ENCODE measurements around the gene QKI. TPM values are rescaled to one million over a fixed set of nuclear protein-coding genes. Genes with fewer than 3 reads are reported as not detected.

The QKI gene
- total RNA-seq, 8 experiments from 2014 or later = 67.5 to 316 (median 142) TPM

GRCh38 chr6:163406830-163407229 lies 7.7 kb upstream of the QKI start:
- no peak for ATAC-seq (replicated peaks in 6 of 8)
- H3K4me3 ChIP-seq = no peak overlapping the region
- H3K4me1 ChIP-seq (replicated peaks in 1 of 2) = peaks cover 29% of the 10 kb centered on the region in 2 donors
- H3K27ac ChIP-seq = no peak overlapping the region
- 92 to 100% (median 100%) methylated on average over 1 to 2 of the region's 2 CpGs; no CpG with 5 or more reads in 5 of the 10 experiments for WGBS, 10 experiments
- in situ Hi-C loops (cut with MboI; ENCODE audit: low pct_unique_long_range_greater_than_20kb in 2 of 9, low sequenced_read_pairs in 9 of 9, unreplicated experiment in 9 of 9) = loop anchor here in 5 of 9 experiments (25.0 kb wide), 5 partner anchors 220 to 1995 kb away; no protein-coding TSS in a partner anchor

DNA sequence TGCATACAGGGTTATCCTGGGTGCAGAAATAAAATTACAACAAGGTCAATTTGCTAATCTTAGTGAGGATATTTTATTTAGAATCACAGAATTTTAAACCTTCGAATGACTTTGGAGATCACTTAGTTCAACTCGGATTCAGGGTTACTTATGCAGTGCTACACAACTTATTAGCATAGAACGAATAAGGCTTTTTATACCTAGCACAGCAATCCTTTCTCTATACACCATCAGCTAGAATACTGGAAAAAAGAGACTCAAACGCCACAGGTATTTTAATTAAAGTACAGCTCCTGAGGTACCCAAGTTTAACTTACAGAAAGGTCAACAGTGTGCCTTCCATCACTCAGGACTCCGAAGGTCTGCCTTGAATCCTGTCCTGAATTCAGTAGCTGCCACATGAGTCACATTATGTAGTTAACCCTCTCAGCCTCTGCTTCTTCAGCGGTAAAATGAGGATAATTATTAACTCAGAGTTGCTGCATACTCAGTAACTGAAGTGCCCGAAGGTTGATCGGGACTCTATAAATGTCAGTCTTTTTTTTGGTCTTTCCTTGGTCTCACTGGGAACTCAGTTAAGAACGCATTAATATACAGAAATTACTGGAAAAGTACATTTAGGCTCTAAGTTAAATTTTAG lies 6.0 kb upstream of the QKI start:
- Histone ChIP-seq H3K27ac (no peak overlapping the region), H3K4me1 (replicated peaks in 1 of 2) (peaks cover 20 to 25% of the 10 kb centered on the region in 2 donors), H3K4me3 (no peak overlapping the region)
- WGBS, 10 experiments = 37 to 98% (median 82%) methylated on average over 1 to 9 of the region's 9 CpGs
- ATAC-seq (replicated peaks in 6 of 8) = no peak
- in situ Hi-C loops (cut with MboI; ENCODE audit: low pct_unique_long_range_greater_than_20kb in 2 of 9, low sequenced_read_pairs in 9 of 9, unreplicated experiment in 9 of 9) = loop anchor here in 5 of 9 experiments (25.0 kb wide), 5 partner anchors 221 to 1996 kb away; no protein-coding TSS in a partner anchor

GRCh38 chr6:163409712-163410111 lies 4.8 kb upstream of the QKI start:
- no peak for ATAC-seq (replicated peaks in 6 of 8)

DNA sequence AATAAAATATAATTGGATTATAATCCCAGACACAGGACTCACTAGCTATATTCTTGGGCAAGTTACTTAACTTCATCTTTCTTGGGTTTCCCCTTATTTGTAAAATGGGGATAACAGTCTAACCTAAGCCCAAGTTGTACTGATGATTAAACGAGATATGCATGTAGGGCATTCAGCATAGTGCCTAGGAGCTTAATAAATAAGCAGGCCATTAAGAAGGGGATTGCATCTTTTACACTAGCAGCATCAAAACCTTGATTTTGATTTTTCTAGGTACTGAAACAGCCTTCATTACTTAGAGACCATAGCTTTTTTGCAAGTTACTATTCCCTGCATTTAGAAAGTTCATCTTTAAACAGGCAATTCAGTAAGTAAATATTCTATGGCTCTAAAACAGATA lies 2.2 kb upstream of the QKI start:
- H3K27ac ChIP-seq = peak overlapping the region; percentile 92 to 99

More at GRCh38 chr6:163409712-163410111, 4.8 kb upstream of the QKI start:
- Histone ChIP-seq H3K27ac (no peak overlapping the region), H3K4me3 (no peak overlapping the region), H3K4me1 (replicated peaks in 1 of 2) (peaks cover 20 to 21% of the 10 kb centered on the region in 2 donors)
- in situ Hi-C loops (cut with MboI; ENCODE audit: low pct_unique_long_range_greater_than_20kb in 2 of 9, low sequenced_read_pairs in 9 of 9, unreplicated experiment in 9 of 9) = loop anchor here in 5 of 9 experiments (25.0 kb wide), 5 partner anchors 222 to 1997 kb away; no protein-coding TSS in a partner anchor
- WGBS, 10 experiments = 20 to 100% (median 82%) methylated on average over 1 to 7 of the region's 12 CpGs; no CpG with 5 or more reads in 1 of the 10 experiments

GRCh38 chr6:163412801-163413344 lies 1.6 kb upstream of the QKI start:
- Histone ChIP-seq H3K4me1 (replicated peaks in 1 of 2) (peaks cover 0 to 4% of the 10 kb centered on the region in 2 donors), H3K27ac (peak overlapping the region; percentile 92 to 99), H3K4me3 (peak overlapping the region; percentile 45 to 85 (median 74))
- no peak for ATAC-seq (replicated peaks in 6 of 8)
- in situ Hi-C loops (cut with MboI; ENCODE audit: low pct_unique_long_range_greater_than_20kb in 2 of 9, low sequenced_read_pairs in 9 of 9, unreplicated experiment in 9 of 9) = loop anchor here in 5 of 9 experiments (25.0 kb wide), 5 partner anchors 226 to 2001 kb away; no protein-coding TSS in a partner anchor
- 0 to 3% (median 0%) methylated on average over 5 to 14 of the region's 14 CpGs for WGBS, 10 experiments

More for the DNA sequence above, 2.2 kb upstream of the QKI start:
- Histone ChIP-seq H3K4me1 (replicated peaks in 1 of 2) (peaks cover 0 to 4% of the 10 kb centered on the region in 2 donors), H3K4me3 (peak overlapping the region; percentile 45 to 85 (median 74))
- in situ Hi-C loops (cut with MboI; ENCODE audit: low pct_unique_long_range_greater_than_20kb in 2 of 9, low sequenced_read_pairs in 9 of 9, unreplicated experiment in 9 of 9) = loop anchor here in 5 of 9 experiments (25.0 kb wide), 5 partner anchors 225 to 2000 kb away; no protein-coding TSS in a partner anchor
- no peak for ATAC-seq (replicated peaks in 6 of 8)
- WGBS, 10 experiments = 0 to 100% (median 14%) methylated on average over 1 of the region's 1 CpG; no CpG with 5 or more reads in 4 of the 10 experiments

- in situ Hi-C loops (cut with MboI; ENCODE audit: low pct_unique_long_range_greater_than_20kb in 2 of 9, low sequenced_read_pairs in 9 of 9, unreplicated experiment in 9 of 9) = loop anchor here in 5 of 9 experiments (25.0 kb wide), 5 partner anchors 226 to 2001 kb away; no protein-coding TSS in a partner anchor
- 0 to 7% (median 1%) methylated on average over 3 to 21 of the region's 109 CpGs; no CpG with 5 or more reads in 6 of the 10 experiments for WGBS, 10 experiments
- Histone ChIP-seq H3K4me1 (replicated peaks in 1 of 2) (peaks cover 0 to 4% of the 10 kb centered on the region in 2 donors), H3K27ac (peak overlapping the region; percentile 92 to 99), H3K4me3 (peak overlapping the region; percentile 45 to 85 (median 74))
- ATAC-seq (replicated peaks in 6 of 8) = peak; percentile 38 to 76 (median 70)
Measured at GRCh38 chr6:163413345-163414116, 987 bp upstream of the QKI start.

- in situ Hi-C loops (cut with MboI; ENCODE audit: low pct_unique_long_range_greater_than_20kb in 2 of 9, low sequenced_read_pairs in 9 of 9, unreplicated experiment in 9 of 9) = loop anchor here in 5 of 9 experiments (25.0 kb wide), 5 partner anchors 228 to 2003 kb away; no protein-coding TSS in a partner anchor
- H3K4me3 ChIP-seq = peak overlapping the region; percentile 45 to 85 (median 74)
- H3K4me1 ChIP-seq (replicated peaks in 1 of 2) = peaks cover 2 to 4% of the 10 kb centered on the region in 2 donors
- WGBS, 10 experiments = 0% methylated on average over 1 to 3 of the region's 94 CpGs; no CpG with 5 or more reads in 8 of the 10 experiments
- peak in 4 of 8 experiments; percentile 20 to 33 (median 26) for ATAC-seq (replicated peaks in 6 of 8)
- H3K27ac ChIP-seq = peak overlapping the region; percentile 92 to 99
Measured at GRCh38 chr6:163414946-163415619, 565 bp downstream of the QKI start.

DNA sequence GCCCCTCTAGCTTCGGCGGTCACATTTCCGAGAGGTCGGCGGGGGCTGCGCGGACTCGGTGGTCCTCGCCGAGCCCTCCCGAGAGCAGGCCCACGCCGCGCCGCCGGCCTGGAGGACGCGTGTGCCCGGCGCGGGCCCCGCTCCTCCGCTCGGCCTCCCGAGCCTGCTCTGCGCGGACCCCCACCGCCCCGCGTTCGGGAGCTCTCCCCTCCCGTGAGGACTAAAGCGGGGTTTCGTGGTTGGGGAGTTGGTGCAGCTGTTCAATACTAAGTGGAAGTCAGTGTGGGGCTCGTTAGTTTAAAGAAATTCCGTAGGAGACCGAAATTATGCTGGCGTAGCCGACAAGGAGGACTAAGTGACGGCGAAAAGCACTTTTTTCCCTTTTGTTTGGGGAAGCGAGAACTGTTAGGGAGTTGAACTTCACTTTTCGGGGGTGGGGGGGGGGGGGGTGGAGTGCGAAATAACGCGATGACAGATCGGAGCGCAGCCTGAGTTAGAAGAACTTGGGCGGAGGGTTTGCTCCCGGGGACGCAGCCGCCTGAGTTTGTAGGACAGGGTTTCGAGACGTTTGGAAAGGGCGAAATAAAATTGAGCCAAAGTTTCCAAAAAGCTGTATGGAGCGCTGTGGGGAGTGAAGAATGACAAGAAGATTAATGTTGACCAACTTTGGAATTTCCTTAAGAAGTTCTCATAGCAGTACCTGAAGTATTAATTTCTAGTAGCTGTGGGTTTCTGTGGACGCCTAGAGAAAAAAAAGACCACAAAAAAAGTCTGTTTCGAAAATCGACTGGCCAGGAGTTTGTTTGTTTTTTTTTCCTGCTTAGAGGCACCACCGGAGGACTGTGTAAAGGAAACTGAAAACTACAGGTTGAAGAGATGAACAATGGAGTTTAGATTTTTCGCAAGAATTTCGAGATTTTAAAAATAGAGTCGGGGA lies 1.4 kb downstream of the QKI start:
- in situ Hi-C loops (cut with MboI; ENCODE audit: low pct_unique_long_range_greater_than_20kb in 2 of 9, low sequenced_read_pairs in 9 of 9, unreplicated experiment in 9 of 9) = loop anchor here in 5 of 9 experiments (25.0 kb wide), 5 partner anchors 229 to 2004 kb away; no protein-coding TSS in a partner anchor
- ATAC-seq (replicated peaks in 6 of 8) = no peak
- Histone ChIP-seq H3K4me3 (peak overlapping the region; percentile 45 to 85 (median 74)), H3K4me1 (replicated peaks in 1 of 2) (peaks cover 5 to 10% of the 10 kb centered on the region in 2 donors), H3K27ac (peak overlapping the region; percentile 92 to 99)
- 0 to 5% (median 0%) methylated on average over 8 to 14 of the region's 63 CpGs for WGBS, 10 experiments

DNA sequence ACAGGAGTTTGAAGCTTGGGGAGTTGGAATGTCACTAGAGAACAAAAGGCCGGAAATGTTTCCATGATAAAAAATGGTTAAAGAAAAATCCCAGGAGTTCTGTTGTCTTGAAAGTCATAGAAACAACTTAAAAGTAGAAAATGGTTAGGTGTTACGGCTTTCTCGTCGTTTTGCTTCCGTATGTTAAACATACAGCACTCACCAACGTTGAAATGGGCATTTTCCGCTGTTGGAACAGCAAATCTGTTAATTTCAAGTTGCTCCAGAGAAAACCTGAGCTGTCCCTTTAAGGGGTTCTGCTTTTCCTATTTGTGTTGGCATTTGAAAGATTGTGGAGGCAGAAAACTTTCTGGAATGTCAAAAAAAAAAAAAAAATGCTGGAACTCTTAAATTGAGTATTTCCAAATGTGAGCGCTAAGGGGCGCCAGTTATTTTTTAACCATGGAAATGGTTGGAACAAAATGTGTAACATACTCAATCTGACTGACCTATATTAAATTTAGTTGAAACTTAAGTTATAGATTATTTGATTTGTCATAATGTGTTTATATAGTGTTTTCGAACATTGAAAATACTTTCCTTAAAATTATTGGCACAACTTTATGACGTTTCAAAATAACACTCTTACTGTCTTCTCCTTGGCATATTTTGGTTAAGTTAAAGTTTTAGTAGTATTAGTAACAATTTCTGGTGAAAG lies 2.2 kb downstream of the QKI start:
- WGBS, 10 experiments = 0 to 2% (median 0%) methylated on average over 7 to 11 of the region's 11 CpGs
- Histone ChIP-seq H3K27ac (peak overlapping the region; percentile 92 to 99), H3K4me3 (peak overlapping the region; percentile 45 to 85 (median 74)), H3K4me1 (replicated peaks in 1 of 2) (peaks cover 5 to 18% of the 10 kb centered on the region in 2 donors)
- no peak for ATAC-seq (replicated peaks in 6 of 8)
- in situ Hi-C loops (cut with MboI; ENCODE audit: low pct_unique_long_range_greater_than_20kb in 2 of 9, low sequenced_read_pairs in 9 of 9, unreplicated experiment in 9 of 9) = loop anchor here in 5 of 9 experiments (25.0 kb wide), 5 partner anchors 229 to 2004 kb away; no protein-coding TSS in a partner anchor

DNA sequence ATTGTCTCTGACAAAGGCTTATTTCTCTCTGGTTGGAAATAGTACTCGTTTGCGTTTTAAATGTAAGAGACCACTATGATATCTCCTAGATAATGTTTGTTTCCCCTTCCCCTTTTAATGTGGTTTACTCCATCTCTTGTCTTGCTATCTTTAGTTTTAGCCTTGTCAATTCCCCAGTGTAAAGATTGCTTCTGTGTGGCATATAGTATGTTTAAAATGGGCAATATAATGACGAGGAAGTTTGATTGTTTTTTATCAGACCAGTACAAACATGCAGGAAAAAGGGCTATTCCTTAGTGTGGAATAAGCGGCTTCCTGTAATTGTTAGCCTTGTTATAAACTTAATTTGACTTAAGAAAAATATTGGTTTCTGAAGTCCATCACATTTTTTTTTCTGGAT lies 3.1 kb downstream of the QKI start:
- WGBS, 10 experiments = 0 to 6% (median 2%) methylated on average over 2 to 4 of the region's 4 CpGs
- peak overlapping the region; percentile 45 to 85 (median 74) for H3K4me3 ChIP-seq
- ATAC-seq (replicated peaks in 6 of 8) = no peak
- H3K4me1 ChIP-seq (replicated peaks in 1 of 2) = peaks cover 9 to 27% of the 10 kb centered on the region in 2 donors
- peak overlapping the region; percentile 51 to 55 for H3K27ac ChIP-seq
- in situ Hi-C loops (cut with MboI; ENCODE audit: low pct_unique_long_range_greater_than_20kb in 2 of 9, low sequenced_read_pairs in 9 of 9, unreplicated experiment in 9 of 9) = loop anchor here in 5 of 9 experiments (25.0 kb wide), 5 partner anchors 230 to 2005 kb away; no protein-coding TSS in a partner anchor

Measured in motor neuron (in vitro differentiated cells).